Measurements from ENCODE around the gene EIF2A. TPM values are rescaled to one million over a fixed set of nuclear protein-coding genes. Genes with fewer than 3 reads are reported as not detected.
"Not testable (repeated sequence)": the region's sequence is repeated elsewhere in the genome, so short reads cannot be mapped to it uniquely, and the experiment has no call there.

EIF2A gene
- total RNA-seq, 1 donor from 2014 or later = 122 TPM

- H3K27me3 Mint-ChIP-seq (ENCODE audit: insufficient read depth) = no peaks in the 10 kb centered on the region
- H3K9me3 Mint-ChIP-seq = peaks cover 5% of the 10 kb centered on the region
- peaks cover 77% of the 10 kb centered on the region for H3K4me1 Mint-ChIP-seq (ENCODE audit: low read depth)
- no peak for DNase-seq (ENCODE audit: low spot score)
- H3K36me3 Mint-ChIP-seq (ENCODE audit: low read depth) = peaks cover 49% of the 10 kb centered on the region
- H3K4me3 Mint-ChIP-seq = no peak overlapping the region
- peak overlapping the region; percentile 11 for H3K27ac Mint-ChIP-seq
- intact Hi-C loops (cut with micrococcal nuclease) = loop anchor here (10.0 kb wide), 2 partner anchors 795 to 1585 kb away; partner anchors contain the start of gene RNF13
These were observed 63.4 kb downstream of the EIF2A start for GRCh38 chr3:150609988-150610387.

GRCh38 chr3:150610785-150611184 is 64.2 kb downstream of the EIF2A start:
- peaks cover 5% of the 10 kb centered on the region for H3K9me3 Mint-ChIP-seq
- intact Hi-C loops (cut with micrococcal nuclease) = no loop called here
- peaks cover 47% of the 10 kb centered on the region for H3K36me3 Mint-ChIP-seq (ENCODE audit: low read depth)
- no peak overlapping the region for H3K4me3 Mint-ChIP-seq
- peaks cover 70% of the 10 kb centered on the region for H3K4me1 Mint-ChIP-seq (ENCODE audit: low read depth)
- DNase-seq (ENCODE audit: low spot score) = no peak
- no peaks in the 10 kb centered on the region for H3K27me3 Mint-ChIP-seq (ENCODE audit: insufficient read depth)
- no peak overlapping the region for H3K27ac Mint-ChIP-seq

GRCh38 chr3:150611666-150612065 is 65.1 kb downstream of the EIF2A start:
- Mint-ChIP-seq H3K9me3 (peaks cover 5% of the 10 kb centered on the region), H3K4me1 (ENCODE audit: low read depth) (peaks cover 63% of the 10 kb centered on the region)

DNA sequence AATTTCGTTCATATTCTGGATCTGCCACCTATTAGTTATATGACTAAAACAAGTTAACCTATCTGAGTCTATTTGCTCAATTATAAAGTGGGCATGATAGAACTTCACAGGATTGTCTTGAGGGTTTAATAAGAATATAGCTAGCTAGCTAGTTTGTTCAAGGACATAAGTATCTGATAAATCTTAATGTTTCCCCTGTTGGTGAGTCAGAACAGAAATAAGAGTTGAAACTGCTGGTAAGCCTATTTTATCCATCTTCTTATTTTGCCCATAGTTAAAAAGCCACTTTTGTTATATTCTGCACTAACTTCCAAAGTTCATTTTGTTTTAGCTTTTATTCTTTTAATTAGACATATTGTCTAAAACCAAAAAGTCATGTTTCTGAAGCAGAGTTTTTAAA is 65.9 kb downstream of the EIF2A start:
- no peak overlapping the region for H3K4me3 Mint-ChIP-seq
- peaks cover 59% of the 10 kb centered on the region for H3K4me1 Mint-ChIP-seq (ENCODE audit: low read depth)
- intact Hi-C loops (cut with micrococcal nuclease) = no loop called here
- peaks cover 5% of the 10 kb centered on the region for H3K9me3 Mint-ChIP-seq
- H3K36me3 Mint-ChIP-seq (ENCODE audit: low read depth) = peaks cover 38% of the 10 kb centered on the region
- DNase-seq (ENCODE audit: low spot score) = no peak
- H3K27me3 Mint-ChIP-seq (ENCODE audit: insufficient read depth) = no peaks in the 10 kb centered on the region
- no peak overlapping the region for H3K27ac Mint-ChIP-seq

More at GRCh38 chr3:150611666-150612065, 65.1 kb downstream of the EIF2A start:
- no peaks in the 10 kb centered on the region for H3K27me3 Mint-ChIP-seq (ENCODE audit: insufficient read depth)
- H3K27ac Mint-ChIP-seq = no peak overlapping the region
- no peak for DNase-seq (ENCODE audit: low spot score)
- H3K4me3 Mint-ChIP-seq = no peak overlapping the region
- intact Hi-C loops (cut with micrococcal nuclease) = no loop called here
- peaks cover 43% of the 10 kb centered on the region for H3K36me3 Mint-ChIP-seq (ENCODE audit: low read depth)

DNA sequence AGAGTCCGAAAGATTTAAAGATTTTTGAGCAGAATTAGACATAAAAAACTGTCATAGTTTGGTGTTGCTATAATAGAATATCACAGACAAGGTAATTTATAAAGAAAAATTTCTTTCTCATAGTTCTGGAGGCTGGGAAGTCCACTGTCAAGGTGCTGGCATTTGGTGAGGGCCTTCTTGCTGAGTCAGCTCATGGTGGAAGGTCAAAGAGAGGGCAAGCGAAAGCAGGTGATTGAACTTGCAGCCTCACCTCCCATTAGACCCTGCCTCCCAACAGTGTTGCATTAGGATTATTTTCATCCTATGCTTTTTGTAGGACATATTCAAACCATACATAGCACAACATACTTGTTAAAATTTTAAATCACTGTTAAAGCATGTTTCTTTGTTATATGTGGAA is 66.4 kb downstream of the EIF2A start:
- Mint-ChIP-seq H3K4me1 (ENCODE audit: low read depth) (peaks cover 56% of the 10 kb centered on the region), H3K4me3 (no peak overlapping the region), H3K9me3 (peaks cover 5% of the 10 kb centered on the region), H3K36me3 (ENCODE audit: low read depth) (peaks cover 34% of the 10 kb centered on the region), H3K27me3 (ENCODE audit: insufficient read depth) (no peaks in the 10 kb centered on the region), H3K27ac (no peak overlapping the region)
- no peak for DNase-seq (ENCODE audit: low spot score)
- intact Hi-C loops (cut with micrococcal nuclease) = no loop called here

DNA sequence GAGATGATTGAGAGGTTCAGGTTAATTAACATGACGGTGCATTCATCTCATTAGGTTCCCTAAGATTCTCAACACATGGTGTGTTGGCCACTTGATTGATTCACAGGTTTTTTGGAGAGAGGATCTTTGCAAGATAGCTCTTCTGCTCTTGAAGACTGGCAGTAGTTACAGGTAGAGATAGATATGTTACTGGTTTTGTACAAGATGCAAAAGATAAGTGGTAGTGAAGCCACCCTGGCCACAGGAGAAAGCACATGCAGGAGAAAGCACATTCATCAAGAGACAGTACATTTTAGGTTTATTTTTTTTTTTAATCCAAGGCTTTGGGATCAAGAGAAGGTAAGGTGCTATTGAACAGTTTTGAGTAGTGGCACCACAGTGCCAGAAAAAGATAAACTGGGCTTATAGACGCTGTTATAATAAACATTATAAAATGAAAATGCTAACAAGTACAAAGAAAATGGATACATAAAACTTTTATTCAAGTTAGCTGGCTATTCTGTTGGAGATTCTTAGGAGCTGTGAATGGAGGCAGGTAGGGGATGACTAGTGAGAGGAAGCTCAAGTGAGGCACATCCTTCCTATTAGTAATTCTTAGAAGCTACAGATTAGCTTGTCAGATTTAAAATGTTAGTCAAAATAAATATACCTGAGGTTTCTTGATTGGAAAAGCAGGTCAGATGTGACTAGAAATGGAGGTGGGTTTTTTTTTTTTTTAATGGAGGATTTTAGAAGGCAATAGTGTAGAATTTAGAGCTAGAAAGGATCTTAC is 67.3 kb downstream of the EIF2A start:
- peaks cover 36% of the 10 kb centered on the region for H3K36me3 Mint-ChIP-seq (ENCODE audit: low read depth)
- no peaks in the 10 kb centered on the region for H3K27me3 Mint-ChIP-seq (ENCODE audit: insufficient read depth)
- H3K4me1 Mint-ChIP-seq (ENCODE audit: low read depth) = peaks cover 56% of the 10 kb centered on the region
- H3K9me3 Mint-ChIP-seq = peaks cover 5% of the 10 kb centered on the region
- no peak overlapping the region for H3K4me3 Mint-ChIP-seq
- DNase-seq (ENCODE audit: low spot score) = no peak
- peak overlapping the region; percentile 35 for H3K27ac Mint-ChIP-seq
- intact Hi-C loops (cut with micrococcal nuclease) = loop anchor here (2.0 kb wide), 2 partner anchors 13 to 67 kb away; partner anchors contain the start of genes EIF2A and SERP1

GRCh38 chr3:150620002-150620689 is 73.6 kb downstream of the EIF2A start:
- peaks cover 26% of the 10 kb centered on the region for H3K36me3 Mint-ChIP-seq (ENCODE audit: low read depth)
- H3K27ac Mint-ChIP-seq = no peak overlapping the region
- intact Hi-C loops (cut with micrococcal nuclease) = no loop called here
- H3K4me1 Mint-ChIP-seq (ENCODE audit: low read depth) = peaks cover 30% of the 10 kb centered on the region
- H3K9me3 Mint-ChIP-seq = no peaks in the 10 kb centered on the region
- DNase-seq (ENCODE audit: low spot score) = no peak
- no peaks in the 10 kb centered on the region for H3K27me3 Mint-ChIP-seq (ENCODE audit: insufficient read depth)
- H3K4me3 Mint-ChIP-seq = no peak overlapping the region

DNA sequence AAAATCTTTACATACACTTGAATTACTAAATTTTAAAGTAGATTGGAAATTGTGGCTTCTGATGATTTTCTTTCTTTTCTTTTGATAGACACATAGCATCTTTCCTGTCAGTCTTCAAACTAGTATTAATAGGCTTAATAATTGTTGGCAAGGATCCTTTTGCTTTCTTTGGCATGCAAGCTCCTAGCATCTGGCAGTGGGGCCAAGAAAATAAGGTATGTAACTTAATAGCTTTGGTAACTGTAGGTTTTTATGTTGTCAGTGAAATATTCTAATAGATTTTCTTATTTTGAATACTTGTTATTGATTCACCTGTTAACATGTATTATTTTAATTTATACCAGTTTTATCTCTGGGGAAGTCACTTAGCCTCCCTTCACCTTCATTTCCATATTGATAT is 76.4 kb downstream of the EIF2A start:
- H3K27ac Mint-ChIP-seq = not testable (repeated sequence)

DNA sequence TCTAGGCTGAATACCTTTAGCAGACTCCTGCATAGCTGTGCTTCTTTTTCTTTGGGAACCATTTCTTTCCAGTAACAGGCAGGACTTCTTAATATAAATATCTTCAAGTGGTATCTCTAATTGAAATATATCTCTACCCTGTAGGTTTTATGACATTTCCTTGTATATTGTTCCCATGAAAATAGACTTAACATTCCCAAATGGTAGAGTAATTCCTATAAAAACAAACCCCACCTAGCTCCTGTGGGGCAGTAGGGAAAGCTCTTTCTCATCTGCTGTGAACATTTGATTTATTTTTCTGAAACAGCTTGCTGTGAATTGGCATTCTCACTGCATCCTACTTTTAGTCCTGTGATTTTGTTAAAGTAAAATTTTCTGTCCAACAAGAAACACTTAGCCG is 77.4 kb downstream of the EIF2A start:
- peaks cover 40% of the 10 kb centered on the region for H3K36me3 Mint-ChIP-seq (ENCODE audit: low read depth)
- H3K4me1 Mint-ChIP-seq (ENCODE audit: low read depth) = peaks cover 14% of the 10 kb centered on the region
- H3K27ac Mint-ChIP-seq = no peak overlapping the region
- no peaks in the 10 kb centered on the region for H3K9me3 Mint-ChIP-seq
- no peaks in the 10 kb centered on the region for H3K27me3 Mint-ChIP-seq (ENCODE audit: insufficient read depth)
- H3K4me3 Mint-ChIP-seq = no peak overlapping the region
- no peak for DNase-seq (ENCODE audit: low spot score)
- intact Hi-C loops (cut with micrococcal nuclease) = loop anchor here (1.0 kb wide), 1 partner anchor 11 kb away; no protein-coding TSS in a partner anchor

More for the DNA sequence above, 76.4 kb downstream of the EIF2A start:
- intact Hi-C loops (cut with micrococcal nuclease) = loop anchor here (1.0 kb wide), 1 partner anchor 12 kb away; no protein-coding TSS in a partner anchor
- DNase-seq (ENCODE audit: low spot score); H3K9me3 Mint-ChIP-seq; H3K27me3 Mint-ChIP-seq (ENCODE audit: insufficient read depth); H3K4me3 Mint-ChIP-seq: not testable (repeated sequence)
- peaks cover 23% of the 10 kb centered on the region for H3K4me1 Mint-ChIP-seq (ENCODE audit: low read depth)
- H3K36me3 Mint-ChIP-seq (ENCODE audit: low read depth) = peaks cover 40% of the 10 kb centered on the region

GRCh38 chr3:150626148-150626930 is 79.8 kb downstream of the EIF2A start:
- Mint-ChIP-seq H3K27me3 (ENCODE audit: insufficient read depth) (no peaks in the 10 kb centered on the region), H3K9me3 (no peaks in the 10 kb centered on the region), H3K4me3 (no peak overlapping the region), H3K36me3 (ENCODE audit: low read depth) (peaks cover 46% of the 10 kb centered on the region), H3K4me1 (ENCODE audit: low read depth) (peaks cover 10% of the 10 kb centered on the region), H3K27ac (no peak overlapping the region)
- no peak for DNase-seq (ENCODE audit: low spot score)
- intact Hi-C loops (cut with micrococcal nuclease) = loop anchor here (5.0 kb wide), 1 partner anchor 44 kb away; no protein-coding TSS in a partner anchor

DNA sequence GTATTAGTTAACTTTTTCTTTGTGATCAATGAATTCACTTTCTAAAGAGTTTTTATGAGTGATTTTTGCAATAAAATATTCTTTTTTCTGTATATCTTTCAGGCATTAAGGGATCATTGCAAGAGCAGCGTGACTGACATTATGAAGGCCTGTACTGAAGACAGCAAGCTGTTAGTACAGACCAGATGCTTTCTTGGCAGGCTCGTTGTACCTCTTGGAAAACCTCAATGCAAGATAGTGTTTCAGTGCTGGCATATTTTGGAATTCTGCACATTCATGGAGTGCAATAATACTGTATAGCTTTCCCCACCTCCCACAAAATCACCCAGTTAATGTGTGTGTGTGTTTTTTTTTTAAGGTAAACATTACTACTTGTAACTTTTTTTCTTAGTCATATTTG is 81.0 kb downstream of the EIF2A start:
- no peaks in the 10 kb centered on the region for H3K4me1 Mint-ChIP-seq (ENCODE audit: low read depth)
- no peak overlapping the region for H3K27ac Mint-ChIP-seq
- H3K9me3 Mint-ChIP-seq = no peaks in the 10 kb centered on the region
- intact Hi-C loops (cut with micrococcal nuclease) = loop anchor here (5.0 kb wide), 1 partner anchor 45 kb away; no protein-coding TSS in a partner anchor
- H3K27me3 Mint-ChIP-seq (ENCODE audit: insufficient read depth) = no peaks in the 10 kb centered on the region
- H3K36me3 Mint-ChIP-seq (ENCODE audit: low read depth) = peaks cover 42% of the 10 kb centered on the region
- no peak overlapping the region for H3K4me3 Mint-ChIP-seq
- DNase-seq (ENCODE audit: low spot score) = no peak

DNA sequence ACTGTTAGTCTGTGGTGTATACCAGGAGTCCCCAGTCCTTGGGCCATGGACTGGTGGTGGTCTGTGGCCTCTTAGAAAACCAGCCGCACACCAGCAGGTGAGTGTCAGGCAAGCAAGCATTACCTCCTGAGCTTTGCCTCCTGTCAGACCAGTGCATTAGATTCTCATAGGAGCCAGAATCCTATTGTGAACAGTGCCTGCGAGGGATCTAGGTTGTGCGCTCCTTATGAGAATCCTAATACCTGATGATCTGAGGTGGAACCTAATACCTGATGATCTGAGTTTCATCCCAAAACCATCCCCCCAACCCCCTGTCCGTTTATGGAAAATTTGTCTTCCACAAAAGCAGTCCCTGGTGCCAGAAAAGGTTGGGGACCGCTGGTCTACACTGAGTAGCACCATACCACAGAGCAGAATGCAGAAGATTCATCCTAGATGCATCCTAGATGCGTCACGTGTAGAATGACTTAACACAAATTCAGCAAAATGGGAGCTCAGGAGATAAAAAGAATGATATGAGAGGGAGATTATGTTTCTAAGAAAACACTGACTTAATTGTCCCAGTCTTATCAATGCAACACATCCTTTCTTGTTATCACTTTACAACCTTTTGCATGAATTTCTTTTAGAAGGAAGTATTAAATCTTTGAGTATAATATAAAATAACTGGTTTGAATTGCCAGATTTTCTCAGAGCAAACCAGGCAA is 85.1 kb downstream of the EIF2A start:
- peaks cover 22% of the 10 kb centered on the region for H3K4me1 Mint-ChIP-seq (ENCODE audit: low read depth)
- peaks cover 27% of the 10 kb centered on the region for H3K36me3 Mint-ChIP-seq (ENCODE audit: low read depth)
- no peak overlapping the region for H3K4me3 Mint-ChIP-seq
- no peaks in the 10 kb centered on the region for H3K27me3 Mint-ChIP-seq (ENCODE audit: insufficient read depth)
- intact Hi-C loops (cut with micrococcal nuclease) = no loop called here
- DNase-seq (ENCODE audit: low spot score) = no peak
- H3K27ac Mint-ChIP-seq = no peak overlapping the region
- H3K9me3 Mint-ChIP-seq = no peaks in the 10 kb centered on the region
